ENCODE measurements around the gene RAD51D. TPM values are rescaled to one million over a fixed set of nuclear protein-coding genes. Genes with fewer than 3 reads are reported as not detected.

RAD51D gene
- polyA plus RNA-seq, 1 donor (not counting 4 experiments of a cell fraction or from before 2014, with no cell fraction given), result 4.9 TPM

GRCh38 chr17:35076874-35077273, 42.8 kb downstream of the RAD51D start:
- DNase-seq (ENCODE audit: low read depth, low spot score) (no peak), FAIRE-seq (no peak)
- no peaks in the 10 kb centered on the region for H3K9me3 ChIP-seq (ENCODE audit: control insufficient read depth, low read depth, low read length)
- H3K79me2 ChIP-seq (ENCODE audit: control insufficient read depth, insufficient read depth, low read length), result peaks cover 50% of the 10 kb centered on the region
- no peak overlapping the region for H3K4me3 ChIP-seq (ENCODE audit: control insufficient read depth in 2 of 3, extremely low read depth in 1 of 3, insufficient read depth in 2 of 3, low read depth in 1 of 3, low read length in 3 of 3)
- dilution Hi-C loops (cut with MboI; ENCODE audit: extremely low pct_ligation_motif_present, low sequenced_read_pairs), result no loop called here
- no peak overlapping the region for H3K4me2 ChIP-seq (ENCODE audit: control insufficient read depth, extremely low read depth, insufficient read depth, low read depth, low read length)
- H3K27ac ChIP-seq (ENCODE audit: control insufficient read depth, insufficient read depth, low read length), result no peak overlapping the region
- H4K20me1 ChIP-seq (ENCODE audit: control insufficient read depth, extremely low read depth, insufficient read depth, low read length), result no peaks in the 10 kb centered on the region
- H2AFZ ChIP-seq (ENCODE audit: control insufficient read depth, low read length), result no peak overlapping the region
- H3K27me3 ChIP-seq (ENCODE audit: control insufficient read depth, extremely low read depth, insufficient read depth, low read length), result no peaks in the 10 kb centered on the region
- no peak for TF ChIP-seq EZH2 (IDR thresholded peaks at IDR 0.05; ENCODE audit: low read length)
- H3K9me1 ChIP-seq (ENCODE audit: control insufficient read depth, extremely low read depth, insufficient read depth, low read length), result no peaks in the 10 kb centered on the region
- peaks cover 11% of the 10 kb centered on the region for H3K4me1 ChIP-seq (ENCODE audit: control insufficient read depth, extremely low read depth, insufficient read depth, low read length)
- H3K36me3 ChIP-seq (ENCODE audit: control insufficient read depth in 2 of 2, extremely low read depth in 1 of 2, insufficient read depth in 2 of 2, low read length in 2 of 2), result no peaks in the 10 kb centered on the region
- H3K9ac ChIP-seq (ENCODE audit: control insufficient read depth, extremely low read depth, insufficient read depth, low read length), result no peak overlapping the region

GRCh38 chr17:35074711-35075707, 44.7 kb downstream of the RAD51D start:
- DNase-seq (ENCODE audit: low read depth, low spot score), result no peak
- H2AFZ ChIP-seq (ENCODE audit: control insufficient read depth, low read length), result no peak overlapping the region
- no peak overlapping the region for H3K27ac ChIP-seq (ENCODE audit: control insufficient read depth, insufficient read depth, low read length)
- no peak for FAIRE-seq
- peaks cover 7% of the 10 kb centered on the region for H3K4me1 ChIP-seq (ENCODE audit: control insufficient read depth, extremely low read depth, insufficient read depth, low read length)
- dilution Hi-C loops (cut with MboI; ENCODE audit: extremely low pct_ligation_motif_present, low sequenced_read_pairs), result no loop called here
- H3K9me3 ChIP-seq (ENCODE audit: control insufficient read depth, low read depth, low read length), result no peaks in the 10 kb centered on the region
- H3K9ac ChIP-seq (ENCODE audit: control insufficient read depth, extremely low read depth, insufficient read depth, low read length), result no peak overlapping the region
- H3K4me2 ChIP-seq (ENCODE audit: control insufficient read depth, extremely low read depth, insufficient read depth, low read depth, low read length), result no peak overlapping the region
- H3K36me3 ChIP-seq (ENCODE audit: control insufficient read depth in 2 of 2, extremely low read depth in 1 of 2, insufficient read depth in 2 of 2, low read length in 2 of 2), result no peaks in the 10 kb centered on the region
- no peaks in the 10 kb centered on the region for H4K20me1 ChIP-seq (ENCODE audit: control insufficient read depth, extremely low read depth, insufficient read depth, low read length)
- TF ChIP-seq CTCF (optimal IDR thresholded peaks at IDR 0.05 in 1 of 3, IDR thresholded peaks at IDR 0.05 in 1 of 3, conservative IDR thresholded peaks at IDR 0.05 in 1 of 3; ENCODE audit: extremely low read depth in 1 of 3, insufficient read depth in 2 of 3, low read length in 3 of 3) (no peak), EZH2 (IDR thresholded peaks at IDR 0.05; ENCODE audit: low read length) (no peak)
- H3K9me1 ChIP-seq (ENCODE audit: control insufficient read depth, extremely low read depth, insufficient read depth, low read length), result no peaks in the 10 kb centered on the region
- no peak overlapping the region for H3K4me3 ChIP-seq (ENCODE audit: control insufficient read depth in 2 of 3, extremely low read depth in 1 of 3, insufficient read depth in 2 of 3, low read depth in 1 of 3, low read length in 3 of 3)
- H3K79me2 ChIP-seq (ENCODE audit: control insufficient read depth, insufficient read depth, low read length), result peaks cover 48% of the 10 kb centered on the region
- H3K27me3 ChIP-seq (ENCODE audit: control insufficient read depth, extremely low read depth, insufficient read depth, low read length), result no peaks in the 10 kb centered on the region

All from keratinocyte (primary cell).